Tibial nerve (tissue), 4 donors: ENCODE results near the gene TRABD2B.

Experiments
- EP300 ChIP-seq, 2 donors: sonication (generic); formaldehyde crosslinking; IDR thresholded peaks; one replicate each; pipeline ENCODE4 v1.6.1; 2017; ENCODE audit warnings: antibody characterized with exemption in 2 of 2, mild to moderate bottlenecking in 1 of 2
- POLR2A ChIP-seq, 2 donors: fragments of 450-650 bp; IDR thresholded peaks; one replicate each; pipeline ENCODE4 v1.6.1; 2017; ENCODE audit warnings: antibody characterized with exemption in 2 of 2, mild to moderate bottlenecking in 2 of 2, moderate library complexity in 2 of 2
- TF ChIP-seq, protein P1 (sequence below), 5 experiments: fragments of 200-600 bp in 3 of 5; fragments of 450-650 bp in 2 of 5; sonication (generic) in 3 of 5; IDR thresholded peaks; one replicate each; pipeline ENCODE4 v1.5.1; 2016 to 2019; ENCODE audit warnings: antibody characterized with exemption in 5 of 5, mild to moderate bottlenecking in 3 of 5, moderate library complexity in 2 of 5

DNA sequence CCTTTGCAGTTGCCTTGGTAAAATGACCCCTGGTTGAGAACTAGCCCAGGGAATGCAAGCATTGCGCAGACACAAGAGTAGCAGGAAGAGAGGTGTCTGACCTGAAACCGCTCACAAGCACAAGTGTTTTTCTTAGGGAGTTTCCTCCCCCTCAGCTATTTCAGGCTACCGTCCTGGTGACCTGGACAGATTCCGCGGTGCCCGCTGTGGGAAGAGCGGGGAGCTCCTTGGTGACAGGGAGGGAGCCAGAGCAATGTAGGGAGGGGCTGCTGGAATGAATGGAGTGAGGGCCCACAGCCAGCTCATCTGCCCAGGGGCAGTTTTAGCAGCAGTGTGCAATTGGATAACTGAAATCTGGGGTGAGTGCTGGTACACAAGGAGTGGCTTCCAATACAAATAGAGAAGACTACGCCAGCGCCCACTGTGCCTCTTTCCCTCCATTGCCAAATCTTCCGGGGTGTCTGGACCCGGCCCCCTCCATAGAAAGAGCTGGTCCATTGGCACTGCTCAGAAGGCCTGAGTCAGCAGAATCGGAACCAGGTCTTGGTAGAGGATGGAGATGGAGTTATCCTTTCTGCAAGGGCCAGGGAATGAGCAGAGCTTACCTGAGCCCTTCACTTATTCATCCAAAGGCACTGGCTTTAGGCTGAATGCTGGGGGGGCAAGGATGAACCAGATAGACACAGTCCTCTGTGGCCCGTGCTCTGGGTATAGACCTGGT, 82.8 kb downstream of the TRABD2B start:
- TF ChIP-seq, protein P1, sequence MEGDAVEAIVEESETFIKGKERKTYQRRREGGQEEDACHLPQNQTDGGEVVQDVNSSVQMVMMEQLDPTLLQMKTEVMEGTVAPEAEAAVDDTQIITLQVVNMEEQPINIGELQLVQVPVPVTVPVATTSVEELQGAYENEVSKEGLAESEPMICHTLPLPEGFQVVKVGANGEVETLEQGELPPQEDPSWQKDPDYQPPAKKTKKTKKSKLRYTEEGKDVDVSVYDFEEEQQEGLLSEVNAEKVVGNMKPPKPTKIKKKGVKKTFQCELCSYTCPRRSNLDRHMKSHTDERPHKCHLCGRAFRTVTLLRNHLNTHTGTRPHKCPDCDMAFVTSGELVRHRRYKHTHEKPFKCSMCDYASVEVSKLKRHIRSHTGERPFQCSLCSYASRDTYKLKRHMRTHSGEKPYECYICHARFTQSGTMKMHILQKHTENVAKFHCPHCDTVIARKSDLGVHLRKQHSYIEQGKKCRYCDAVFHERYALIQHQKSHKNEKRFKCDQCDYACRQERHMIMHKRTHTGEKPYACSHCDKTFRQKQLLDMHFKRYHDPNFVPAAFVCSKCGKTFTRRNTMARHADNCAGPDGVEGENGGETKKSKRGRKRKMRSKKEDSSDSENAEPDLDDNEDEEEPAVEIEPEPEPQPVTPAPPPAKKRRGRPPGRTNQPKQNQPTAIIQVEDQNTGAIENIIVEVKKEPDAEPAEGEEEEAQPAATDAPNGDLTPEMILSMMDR (IDR thresholded peaks at IDR 0.05), result no peak
- no peak for TF ChIP-seq POLR2A (IDR thresholded peaks at IDR 0.05)
- TF ChIP-seq EP300 (IDR thresholded peaks at IDR 0.05), result no peak
